Measurements from ENCODE around the gene KLB. TPM values are rescaled to one million over a fixed set of nuclear protein-coding genes. Genes with fewer than 3 reads are reported as not detected.

Gene KLB
- total and polyA plus RNA-seq, 5 experiments from 2014 or later, result 0.03 to 0.05 TPM; not detected in 3

DNA sequence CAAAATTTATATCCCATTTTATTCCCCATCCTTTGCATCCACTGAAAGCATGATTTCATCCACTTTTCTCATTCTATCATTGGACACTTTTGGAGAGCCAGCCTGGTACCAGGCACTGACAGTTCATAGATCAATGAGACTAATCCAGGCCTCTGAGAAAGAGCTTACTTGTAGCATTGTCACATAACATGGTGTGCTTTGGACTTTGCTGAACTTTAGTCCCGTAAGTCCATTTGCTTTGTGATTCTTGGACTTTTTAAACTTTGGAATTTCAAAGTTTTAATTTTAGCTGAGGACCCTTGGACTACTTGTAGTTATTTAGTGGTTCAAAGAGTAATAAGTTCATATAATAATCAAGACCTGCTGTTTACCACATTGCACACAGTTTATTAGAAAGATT, 63.7 kb downstream of the KLB start:
- no peaks in the 10 kb centered on the region for H3K9me3 Mint-ChIP-seq
- H3K4me1 Mint-ChIP-seq, result peaks cover 0 to 7% (median 2%) of the 10 kb centered on the region in 4 donors
- H3K36me3 Mint-ChIP-seq, result peaks cover 0 to 45% (median 3%) of the 10 kb centered on the region in 3 donors
- ATAC-seq, result no peak
- DNase-seq, result no peak
- no peak overlapping the region for H3K4me3 Mint-ChIP-seq
- POLR2A ChIA-PET, result interaction anchor here (0.6 kb wide), 1 partner anchor 669 kb away, joined by 6 read pairs; no protein-coding TSS in a partner anchor
- H3K27me3 Mint-ChIP-seq, result no peaks in the 10 kb centered on the region
- H3K27ac Mint-ChIP-seq, result no peak overlapping the region

DNA sequence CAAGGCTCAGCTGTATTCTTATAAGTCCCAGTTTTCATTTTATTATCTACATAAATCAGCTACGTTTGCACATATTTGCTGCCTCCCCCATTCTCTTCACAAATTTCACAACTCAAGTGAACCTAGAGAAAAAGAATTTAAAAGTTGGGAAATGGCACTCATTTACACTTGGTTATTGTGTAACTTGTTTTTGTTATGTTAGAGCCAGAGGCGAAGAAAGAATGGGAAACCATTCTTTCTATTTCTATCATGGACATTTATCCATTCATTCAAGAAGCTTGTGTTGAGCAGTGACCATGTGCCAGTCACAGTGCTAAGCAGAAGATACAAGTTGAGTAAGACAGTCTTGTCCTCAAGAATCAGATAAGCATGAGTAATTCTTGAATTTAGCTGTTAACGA, 65.7 kb downstream of the KLB start:
- DNase-seq (no peak), ATAC-seq (no peak)
- no peak overlapping the region for H3K27ac Mint-ChIP-seq
- POLR2A ChIA-PET, result no interaction called here
- H3K9me3 Mint-ChIP-seq, result no peaks in the 10 kb centered on the region
- H3K4me1 Mint-ChIP-seq, result peaks cover 0 to 7% (median 2%) of the 10 kb centered on the region in 4 donors
- no peaks in the 10 kb centered on the region for H3K27me3 Mint-ChIP-seq
- H3K36me3 Mint-ChIP-seq, result peaks cover 0 to 44% (median 3%) of the 10 kb centered on the region in 3 donors
- H3K4me3 Mint-ChIP-seq, result no peak overlapping the region

DNA sequence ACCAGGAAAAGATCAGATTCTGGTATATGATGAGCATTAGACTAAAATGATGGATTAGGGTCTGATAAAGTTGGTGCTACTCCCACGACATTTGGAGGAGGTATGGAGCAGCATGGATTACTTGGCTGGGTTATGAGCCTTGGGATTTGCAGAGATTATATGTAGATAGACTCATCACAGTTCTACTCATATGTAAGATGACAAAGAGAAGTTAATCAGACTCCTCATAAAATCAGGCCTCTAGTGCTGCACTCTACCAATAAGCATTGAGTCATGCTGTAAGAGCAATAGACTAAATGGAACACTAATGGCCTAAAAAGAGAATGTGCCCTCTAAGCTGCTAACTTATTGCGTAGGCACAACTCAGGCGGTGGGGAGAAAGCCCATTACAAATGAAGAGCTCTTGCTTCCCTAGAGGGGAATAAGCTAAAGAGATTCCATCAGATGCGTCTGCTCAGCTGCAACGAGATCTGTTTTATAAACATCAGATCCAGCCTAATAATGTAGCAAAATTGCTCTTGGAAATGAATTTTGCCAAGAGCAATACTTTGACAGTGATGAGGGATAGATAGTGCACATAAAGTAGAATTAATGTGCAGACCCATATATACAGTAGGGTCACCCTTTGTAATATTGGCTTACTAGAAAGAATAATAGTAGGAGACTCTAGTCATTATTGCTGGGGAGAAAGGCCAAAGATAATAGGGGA, 69.6 kb downstream of the KLB start:
- Mint-ChIP-seq H3K27me3 (no peaks in the 10 kb centered on the region), H3K27ac (peak overlapping the region in 1 of 10 donors; percentile 16), H3K9me3 (no peaks in the 10 kb centered on the region), H3K4me1 (no peaks in the 10 kb centered on the region), H3K4me3 (no peak overlapping the region), H3K36me3 (peaks cover 0 to 31% (median 3%) of the 10 kb centered on the region in 3 donors)
- POLR2A ChIA-PET, result no interaction called here
- no peak for ATAC-seq
- no peak for DNase-seq

DNA sequence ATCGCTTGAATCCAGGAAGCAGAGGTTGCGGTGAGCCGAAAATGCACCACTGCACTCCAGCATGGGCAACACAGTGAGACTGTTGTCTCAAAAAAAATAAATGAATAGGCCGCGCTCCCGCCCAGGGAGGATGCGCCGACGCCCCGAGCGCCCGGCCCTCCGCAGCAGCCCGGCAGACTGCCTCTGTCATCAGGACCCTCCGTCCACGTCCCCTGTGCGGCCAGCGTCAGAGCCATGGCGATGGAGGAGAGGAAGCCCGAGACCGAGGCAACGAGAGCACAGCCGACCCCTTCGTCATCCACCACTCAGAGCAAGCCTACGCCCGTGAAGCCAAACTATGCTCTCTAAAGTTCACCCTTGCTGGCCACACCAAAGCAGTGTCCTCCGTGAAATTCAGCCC, 73.5 kb downstream of the KLB start:
- Mint-ChIP-seq H3K36me3 (peaks cover 0 to 16% (median 4%) of the 10 kb centered on the region in 3 donors), H3K9me3 (peaks cover 0 to 4% (median 0%) of the 10 kb centered on the region in 9 donors), H3K4me1 (no peaks in the 10 kb centered on the region), H3K27me3 (no peaks in the 10 kb centered on the region), H3K27ac (peak overlapping the region in 2 of 10 donors; percentile 52 to 84), H3K4me3 (no peak overlapping the region)
- POLR2A ChIA-PET, result no interaction called here
- no peak for DNase-seq
- no peak for ATAC-seq

DNA sequence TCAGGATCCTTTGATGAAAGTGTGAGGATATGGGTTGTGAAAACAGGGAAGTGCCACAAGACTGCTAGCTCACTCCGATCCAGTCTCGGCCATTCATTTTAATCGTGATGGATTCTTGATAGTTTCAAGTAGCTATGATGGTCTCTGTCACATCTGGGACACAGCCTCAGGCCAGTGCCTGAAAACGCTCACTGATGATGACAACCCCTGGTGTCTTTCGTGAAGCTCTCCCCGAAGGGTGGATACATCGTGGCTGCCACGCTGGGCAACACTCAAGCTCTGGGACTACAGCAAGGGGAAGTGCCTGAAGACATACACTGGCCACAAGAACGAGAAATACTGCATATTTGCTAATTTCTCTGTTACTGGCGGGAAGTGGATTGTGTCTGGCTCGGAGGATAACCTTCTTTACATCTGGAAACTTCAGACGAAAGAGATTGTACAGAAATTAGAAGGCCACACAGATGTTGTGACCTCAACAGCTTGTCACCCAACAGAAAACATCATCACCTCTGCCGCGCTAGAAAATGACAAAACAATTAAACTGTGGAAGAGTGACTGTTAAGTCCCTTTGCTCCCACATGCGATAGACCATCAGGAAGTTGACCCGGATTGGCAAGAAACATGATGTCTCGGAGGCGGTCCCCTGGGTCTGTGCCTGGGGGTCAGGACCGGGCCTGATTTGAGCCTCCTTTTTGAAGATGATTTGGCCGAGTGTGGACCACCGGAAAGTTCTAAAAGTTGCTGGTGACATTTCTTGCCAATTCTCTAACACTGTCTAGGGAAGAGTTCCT, 74.4 kb downstream of the KLB start:
- POLR2A ChIA-PET, result no interaction called here

GRCh38 chr4:39484582-39485272, 78.0 kb downstream of the KLB start:
- POLR2A ChIA-PET, result no interaction called here
- H3K4me1 Mint-ChIP-seq, result no peaks in the 10 kb centered on the region
- no peak overlapping the region for H3K4me3 Mint-ChIP-seq
- H3K27me3 Mint-ChIP-seq, result no peaks in the 10 kb centered on the region
- DNase-seq (no peak), ATAC-seq (no peak)
- H3K9me3 Mint-ChIP-seq, result peaks cover 0 to 4% (median 0%) of the 10 kb centered on the region in 9 donors
- peaks cover 0 to 4% (median 0%) of the 10 kb centered on the region in 3 donors for H3K36me3 Mint-ChIP-seq
- no peak overlapping the region for H3K27ac Mint-ChIP-seq

More for the DNA sequence above, 74.4 kb downstream of the KLB start:
- no peaks in the 10 kb centered on the region for H3K27me3 Mint-ChIP-seq
- DNase-seq (peak in 1 of 10 donors; percentile 2), ATAC-seq (no peak)
- peak overlapping the region in 1 of 10 donors; percentile 7 for H3K4me3 Mint-ChIP-seq
- H3K4me1 Mint-ChIP-seq, result no peaks in the 10 kb centered on the region
- peak overlapping the region in 1 of 10 donors; percentile 84 for H3K27ac Mint-ChIP-seq
- peaks cover 0 to 14% (median 4%) of the 10 kb centered on the region in 3 donors for H3K36me3 Mint-ChIP-seq
- peaks cover 0 to 4% (median 0%) of the 10 kb centered on the region in 9 donors for H3K9me3 Mint-ChIP-seq

- POLR2A ChIA-PET, result no interaction called here
- Mint-ChIP-seq H3K4me1 (no peaks in the 10 kb centered on the region), H3K4me3 (no peak overlapping the region)
These were observed 79.6 kb downstream of the KLB start for GRCh38 chr4:39486221-39486804.

DNA sequence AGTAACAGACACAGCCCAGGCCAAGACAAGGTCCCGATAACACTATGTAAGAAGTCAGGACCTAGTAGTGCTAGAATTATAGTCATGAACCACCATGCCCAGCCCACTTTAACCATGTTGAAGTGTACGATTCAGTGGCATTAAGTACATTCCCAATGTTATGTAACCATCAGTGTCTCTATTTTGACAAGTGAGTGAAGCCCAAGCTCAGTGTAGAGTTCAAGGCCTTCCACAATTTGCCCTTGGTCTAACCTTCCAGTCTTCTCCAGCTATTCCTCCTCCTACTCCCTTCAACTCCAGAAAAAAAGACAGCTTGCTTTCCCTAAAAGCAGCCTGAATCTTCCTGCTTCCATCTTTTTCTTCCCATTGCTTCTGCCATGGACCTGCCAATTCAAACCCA, 83.6 kb downstream of the KLB start:
- no peak for DNase-seq
- no peak for ATAC-seq
- Mint-ChIP-seq H3K9me3 (no peaks in the 10 kb centered on the region), H3K27ac (no peak overlapping the region), H3K27me3 (no peaks in the 10 kb centered on the region), H3K4me1 (no peaks in the 10 kb centered on the region), H3K4me3 (no peak overlapping the region), H3K36me3 (no peaks in the 10 kb centered on the region)
- POLR2A ChIA-PET, result no interaction called here

More at GRCh38 chr4:39486221-39486804, 79.6 kb downstream of the KLB start:
- Mint-ChIP-seq H3K27me3 (no peaks in the 10 kb centered on the region), H3K36me3 (peaks cover 0 to 4% (median 0%) of the 10 kb centered on the region in 3 donors), H3K9me3 (peaks cover 0 to 4% (median 0%) of the 10 kb centered on the region in 9 donors), H3K27ac (no peak overlapping the region)
- DNase-seq (no peak), ATAC-seq (no peak)

GRCh38 chr4:39494354-39494753, 87.6 kb downstream of the KLB start:
- no peak overlapping the region for H3K4me3 Mint-ChIP-seq
- H3K36me3 Mint-ChIP-seq, result peaks cover 0 to 8% (median 3%) of the 10 kb centered on the region in 3 donors
- POLR2A ChIA-PET, result no interaction called here
- no peaks in the 10 kb centered on the region for H3K27me3 Mint-ChIP-seq
- ATAC-seq, result no peak
- H3K9me3 Mint-ChIP-seq, result no peaks in the 10 kb centered on the region
- H3K27ac Mint-ChIP-seq, result no peak overlapping the region
- no peak for DNase-seq
- H3K4me1 Mint-ChIP-seq, result no peaks in the 10 kb centered on the region

GRCh38 chr4:39495446-39496213, 88.9 kb downstream of the KLB start:
- H3K4me3 Mint-ChIP-seq, result no peak overlapping the region
- DNase-seq (no peak), ATAC-seq (no peak)
- POLR2A ChIA-PET, result interaction anchor here (0.7 kb wide), 2 partner anchors 35 to 517 kb away, joined by 5 to 6 read pairs; no protein-coding TSS in a partner anchor
- H3K9me3 Mint-ChIP-seq, result no peaks in the 10 kb centered on the region
- H3K4me1 Mint-ChIP-seq, result no peaks in the 10 kb centered on the region
- no peaks in the 10 kb centered on the region for H3K27me3 Mint-ChIP-seq
- peaks cover 0 to 19% (median 6%) of the 10 kb centered on the region in 3 donors for H3K36me3 Mint-ChIP-seq
- no peak overlapping the region for H3K27ac Mint-ChIP-seq

DNA sequence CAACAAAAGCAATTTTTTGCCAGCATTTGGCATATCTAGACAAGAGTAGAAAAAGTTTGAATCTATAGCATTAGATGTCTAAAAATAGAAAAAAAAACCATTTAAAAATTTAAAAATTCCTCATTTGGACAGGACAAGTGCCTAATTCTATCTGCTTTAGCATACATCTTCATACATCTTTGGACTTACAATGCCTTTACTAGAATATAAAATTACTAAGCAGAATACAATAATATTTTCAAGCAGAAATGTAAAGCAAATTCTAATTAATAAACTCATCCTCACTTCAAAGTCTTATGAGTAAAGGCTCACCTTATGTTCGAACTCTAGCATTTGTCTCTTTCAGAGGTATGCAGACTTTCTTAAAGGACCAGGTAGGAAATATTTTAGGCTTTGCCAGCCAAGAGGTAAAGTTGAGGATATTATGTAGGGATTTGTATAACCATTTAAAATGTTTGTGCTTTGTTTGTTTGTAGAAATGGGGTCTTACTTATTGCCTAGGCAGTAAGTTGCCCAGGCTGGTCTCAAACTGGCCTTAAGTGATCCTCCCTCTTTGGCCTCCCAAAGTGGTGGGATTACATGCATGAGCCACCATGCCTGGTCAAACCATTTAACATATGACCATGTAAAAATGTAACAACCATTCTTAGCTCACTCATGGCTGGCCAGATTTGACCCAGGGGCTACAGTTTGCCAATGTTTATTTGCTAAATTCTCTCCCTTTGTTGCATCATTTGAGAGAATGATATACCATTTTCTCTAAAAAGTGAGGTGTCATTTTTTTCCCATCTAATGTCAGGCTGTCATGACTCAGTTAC, 91.4 kb downstream of the KLB start:
- Mint-ChIP-seq H3K27ac (no peak overlapping the region), H3K4me3 (no peak overlapping the region), H3K9me3 (no peaks in the 10 kb centered on the region), H3K27me3 (no peaks in the 10 kb centered on the region), H3K4me1 (no peaks in the 10 kb centered on the region), H3K36me3 (peaks cover 0 to 42% (median 10%) of the 10 kb centered on the region in 3 donors)
- ATAC-seq (no peak), DNase-seq (no peak)
- POLR2A ChIA-PET, result no interaction called here

Data from naive thymus-derived CD8-positive, alpha-beta T cell (primary cell).